ENCODE measurements around the gene OR7G2.
"Not testable (repeated sequence)": the region's sequence is repeated elsewhere in the genome, so short reads cannot be mapped to it uniquely, and the experiment has no call there.

The OR7G2 gene

GRCh38 chr19:9056131-9056530, 51.1 kb downstream of the OR7G2 start:
- H3K27me3 Mint-ChIP-seq, H3K4me1 Mint-ChIP-seq, DNase-seq, ATAC-seq, H3K27ac Mint-ChIP-seq, H3K4me3 Mint-ChIP-seq, H3K9me3 Mint-ChIP-seq: not testable (repeated sequence)

GRCh38 chr19:9054765-9055164, 52.5 kb downstream of the OR7G2 start:
- H3K9me3 Mint-ChIP-seq = no peaks in the 10 kb centered on the region
- ATAC-seq (no peak), DNase-seq (no peak)
- H3K27ac Mint-ChIP-seq = no peak overlapping the region
- H3K27me3 Mint-ChIP-seq = peaks cover 13% of the 10 kb centered on the region
- no peaks in the 10 kb centered on the region for H3K4me1 Mint-ChIP-seq
- no peak overlapping the region for H3K4me3 Mint-ChIP-seq

GRCh38 chr19:9054207-9054606, 53.1 kb downstream of the OR7G2 start:
- ATAC-seq = no peak
- H3K27me3 Mint-ChIP-seq = peaks cover 13% of the 10 kb centered on the region
- H3K4me3 Mint-ChIP-seq = no peak overlapping the region
- no peak overlapping the region for H3K27ac Mint-ChIP-seq
- DNase-seq = no peak
- no peaks in the 10 kb centered on the region for H3K9me3 Mint-ChIP-seq
- H3K4me1 Mint-ChIP-seq = no peaks in the 10 kb centered on the region

GRCh38 chr19:9053674-9054073, 53.6 kb downstream of the OR7G2 start:
- H3K4me1 Mint-ChIP-seq, H3K27ac Mint-ChIP-seq, DNase-seq, H3K4me3 Mint-ChIP-seq, ATAC-seq, H3K9me3 Mint-ChIP-seq: not testable (repeated sequence)
- H3K27me3 Mint-ChIP-seq = peaks cover 13% of the 10 kb centered on the region

- H3K4me3 Mint-ChIP-seq = no peak overlapping the region
- no peak for ATAC-seq
- no peaks in the 10 kb centered on the region for H3K9me3 Mint-ChIP-seq
- DNase-seq = no peak
- no peak overlapping the region for H3K27ac Mint-ChIP-seq
- peaks cover 11% of the 10 kb centered on the region for H3K27me3 Mint-ChIP-seq
- H3K4me1 Mint-ChIP-seq = no peaks in the 10 kb centered on the region
These were observed 54.4 kb downstream of the OR7G2 start for GRCh38 chr19:9052894-9053293.

All from stimulated activated naive CD8-positive, alpha-beta T cell treated with anti-CD3 and anti-CD28 coated beads, Interleukin-15, amount 100 ng/mL, for 72 hours (primary cell).